ENCODE measurements around the gene SLC27A3. TPM values are rescaled to one million over a fixed set of nuclear protein-coding genes. Genes with fewer than 3 reads are reported as not detected.

The SLC27A3 gene
- total RNA-seq, 1 experiment from 2014 or later, result 5.0 TPM

DNA sequence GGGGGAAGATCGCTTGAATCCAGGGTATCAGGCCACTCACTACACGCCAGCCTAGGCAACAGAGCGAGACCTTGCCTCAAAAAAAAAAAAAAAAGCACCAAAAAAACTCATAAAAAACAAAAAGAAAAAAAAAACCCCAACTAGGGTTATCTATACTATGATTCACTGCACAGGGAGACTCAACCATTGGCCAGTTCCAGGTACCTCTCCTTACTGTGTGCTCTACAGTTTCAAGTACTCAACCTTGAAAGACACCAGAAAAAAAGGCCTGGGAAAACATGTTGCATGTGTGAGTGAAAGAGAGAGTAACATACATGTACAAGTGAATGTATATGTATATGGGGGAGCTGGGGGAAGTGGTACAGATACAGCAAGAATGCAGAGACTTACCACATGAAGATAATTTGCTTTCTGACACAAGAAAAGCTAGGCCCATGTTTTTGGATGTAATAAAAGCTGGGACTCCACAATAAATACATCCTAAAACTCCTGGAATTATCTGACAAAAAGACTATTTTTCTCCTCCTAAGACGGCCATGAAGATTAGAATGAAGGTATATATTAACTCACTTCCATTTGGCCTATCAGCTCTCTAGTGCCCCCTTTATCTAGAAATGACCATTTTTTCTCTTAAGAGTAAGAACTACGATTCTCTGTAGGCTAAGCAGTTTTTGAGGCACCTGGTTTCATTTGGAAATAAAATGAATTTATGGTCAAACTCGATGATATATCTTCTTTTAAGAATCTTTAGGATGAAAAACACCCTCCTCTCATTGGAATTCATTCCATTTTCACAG, 52.2 kb downstream of the SLC27A3 start:
- CTCF ChIA-PET, result interaction anchor here (0.6 to 0.8 kb wide), 3 partner anchors 80 to 914 kb away, joined by 4 to 9 read pairs (median 4); no protein-coding TSS in a partner anchor
- no peak for TF ChIP-seq EZH2 (IDR thresholded peaks at IDR 0.05; ENCODE audit: borderline replicate concordance, low read depth, low read length, poor library complexity, severe bottlenecking)
- TF ChIP-seq, protein P1, sequence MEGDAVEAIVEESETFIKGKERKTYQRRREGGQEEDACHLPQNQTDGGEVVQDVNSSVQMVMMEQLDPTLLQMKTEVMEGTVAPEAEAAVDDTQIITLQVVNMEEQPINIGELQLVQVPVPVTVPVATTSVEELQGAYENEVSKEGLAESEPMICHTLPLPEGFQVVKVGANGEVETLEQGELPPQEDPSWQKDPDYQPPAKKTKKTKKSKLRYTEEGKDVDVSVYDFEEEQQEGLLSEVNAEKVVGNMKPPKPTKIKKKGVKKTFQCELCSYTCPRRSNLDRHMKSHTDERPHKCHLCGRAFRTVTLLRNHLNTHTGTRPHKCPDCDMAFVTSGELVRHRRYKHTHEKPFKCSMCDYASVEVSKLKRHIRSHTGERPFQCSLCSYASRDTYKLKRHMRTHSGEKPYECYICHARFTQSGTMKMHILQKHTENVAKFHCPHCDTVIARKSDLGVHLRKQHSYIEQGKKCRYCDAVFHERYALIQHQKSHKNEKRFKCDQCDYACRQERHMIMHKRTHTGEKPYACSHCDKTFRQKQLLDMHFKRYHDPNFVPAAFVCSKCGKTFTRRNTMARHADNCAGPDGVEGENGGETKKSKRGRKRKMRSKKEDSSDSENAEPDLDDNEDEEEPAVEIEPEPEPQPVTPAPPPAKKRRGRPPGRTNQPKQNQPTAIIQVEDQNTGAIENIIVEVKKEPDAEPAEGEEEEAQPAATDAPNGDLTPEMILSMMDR (conservative IDR thresholded peaks at IDR 0.05; ENCODE audit: low read depth, low read length), result peak; percentile 44; the same call in 1 of the 2 replicates
- intact Hi-C loops (cut with micrococcal nuclease; ENCODE audit: unreplicated experiment), result no loop called here
- no peak overlapping the region for H3K4me3 ChIP-seq (ENCODE audit: low read depth, low read length, poor library complexity, severe bottlenecking)
- H3K4me1 ChIP-seq (ENCODE audit: insufficient read depth, low read length, poor library complexity, severe bottlenecking), result no peaks in the 10 kb centered on the region
- BruUV-seq (replicated peaks), result TSS peak; percentile 18
- H3K27me3 ChIP-seq (replicated peaks; ENCODE audit: insufficient read depth, low read depth, low read length, poor library complexity), result no peaks in the 10 kb centered on the region
- H3K9me3 ChIP-seq (ENCODE audit: low read depth, low read length, poor library complexity, severe bottlenecking), result no peaks in the 10 kb centered on the region
- no peak overlapping the region for H3K27ac ChIP-seq (ENCODE audit: low read depth, low read length, poor library complexity, severe bottlenecking)
- H3K36me3 ChIP-seq (ENCODE audit: insufficient read depth, low read length, poor library complexity, severe bottlenecking), result peaks cover 25% of the 10 kb centered on the region
- POLR2A ChIA-PET (ENCODE audit: low non-redundant PET), result no interaction called here
- no peak for DNase-seq (ENCODE audit: low spot score)

Other genes with a start within 250 kb of the SLC27A3 start
- 73.6 and 106 TPM in 2 replicates for gene S100A6, start 239.4 kb upstream of the SLC27A3 start, total RNA-seq (2021)
- gene S100A5, start 234.5 kb upstream of the SLC27A3 start, total RNA-seq (2021), result not detected in 2 replicates
- gene S100A4, start 229.6 kb upstream of the SLC27A3 start, total RNA-seq (2021), result 17.8 and 20.0 TPM in 2 replicates
- 0.61 and 0.99 TPM in 2 replicates for gene S100A3, start 226.1 kb upstream of the SLC27A3 start, total RNA-seq (2021)
- gene S100A2, start 209.6 kb upstream of the SLC27A3 start, total RNA-seq (2021), result 2.4 and 4.5 TPM in 2 replicates
- 0.43 TPM in 1 of 2 replicates, not detected in the other for gene S100A16, start 162.3 kb upstream of the SLC27A3 start, total RNA-seq (2021)
- not detected in 2 replicates for gene S100A14, start 159.1 kb upstream of the SLC27A3 start, total RNA-seq (2021)
- 11.0 and 18.0 TPM in 2 replicates for gene S100A13, start 147.9 kb upstream of the SLC27A3 start, total RNA-seq (2021)
- gene S100A1, start 147.0 kb upstream of the SLC27A3 start, total RNA-seq (2021), result 0.72 TPM in 1 of 2 replicates, not detected in the other
- gene CHTOP, start 141.3 kb upstream of the SLC27A3 start, total RNA-seq (2021), result 99.8 and 101 TPM in 2 replicates
- 47.4 and 55.9 TPM in 2 replicates for gene SNAPIN, start 116.7 kb upstream of the SLC27A3 start, total RNA-seq (2021)
- 391 and 420 TPM in 2 replicates for gene ILF2, start 104.4 kb upstream of the SLC27A3 start, total RNA-seq (2021)
- gene NPR1, start 96.7 kb upstream of the SLC27A3 start, total RNA-seq (2021), result 0.87 and 1.1 TPM in 2 replicates
- gene INTS3, start 47.4 kb upstream of the SLC27A3 start, total RNA-seq (2021), result 56.7 and 58.0 TPM in 2 replicates
- 58.8 and 67.3 TPM in 2 replicates for gene GATAD2B, start 147.6 kb downstream of the SLC27A3 start, total RNA-seq (2021)
- 61.5 and 66.6 TPM in 2 replicates for gene DENND4B, start 171.3 kb downstream of the SLC27A3 start, total RNA-seq (2021)
- gene CRTC2, start 183.2 kb downstream of the SLC27A3 start, total RNA-seq (2021), result 37.8 and 40.8 TPM in 2 replicates
- 90.7 and 97.3 TPM in 2 replicates for gene SLC39A1, start 188.1 kb downstream of the SLC27A3 start, total RNA-seq (2021)
- gene CREB3L4, start 192.5 kb downstream of the SLC27A3 start, total RNA-seq (2021), result 8.7 and 14.4 TPM in 2 replicates
- gene JTB, start 202.3 kb downstream of the SLC27A3 start, total RNA-seq (2021), result 126 and 142 TPM in 2 replicates
- gene RAB13, start 210.9 kb downstream of the SLC27A3 start, total RNA-seq (2021), result 169 and 206 TPM in 2 replicates
- 1,464 and 1,548 TPM in 2 replicates for gene RPS27, start 215.4 kb downstream of the SLC27A3 start, total RNA-seq (2021)

Measured in A673 (cell line).